Fibroblast of peridontal ligament (primary cell): Measurements from ENCODE around the gene CDK17.
"Not testable (repeated sequence)": the region's sequence is repeated elsewhere in the genome, so short reads cannot be mapped to it uniquely, and the experiment has no call there.

Experiments used
- DNase-seq: peaks from one replicate; pipeline ENCODE4 v3.0.0-alpha.2; 2010; ENCODE audit errors: extremely low read depth

CDK17 gene

DNA sequence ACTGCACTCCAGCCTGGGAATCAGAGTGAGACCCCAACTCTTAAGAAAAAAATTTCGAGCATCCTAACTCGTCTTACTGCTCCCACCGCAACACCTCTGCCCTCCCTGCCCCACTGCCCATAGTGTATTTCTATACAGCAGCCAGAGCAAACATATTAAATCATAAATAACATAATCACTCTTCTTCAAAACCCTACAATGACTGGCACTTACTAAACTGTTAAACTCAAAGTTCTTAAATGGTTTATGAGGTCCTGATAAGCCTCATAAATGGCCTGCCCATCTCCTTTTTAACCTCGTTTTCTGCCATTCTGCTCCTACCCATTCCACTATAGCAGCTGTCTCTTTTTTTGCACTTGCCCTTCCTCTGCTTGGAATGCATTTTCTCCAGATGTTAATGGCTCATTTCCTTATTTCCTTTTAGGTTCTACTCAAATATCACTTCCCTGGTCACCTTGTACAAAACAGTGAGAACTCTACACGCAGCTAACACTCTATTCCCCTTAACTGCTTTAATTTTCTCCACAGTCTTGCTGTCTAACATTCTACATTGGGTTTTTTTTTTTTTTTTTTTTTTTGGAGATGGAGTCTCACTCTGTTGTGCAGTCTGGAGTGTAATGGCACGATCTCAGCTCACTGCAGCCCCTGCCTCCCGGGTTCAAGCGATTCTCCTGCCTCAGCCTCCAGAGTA, 45.2 kb downstream of the CDK17 start:
- DNase-seq, result no peak

GRCh38 chr12:96354326-96354725, 45.9 kb downstream of the CDK17 start:
- DNase-seq, result peak; percentile 65

DNA sequence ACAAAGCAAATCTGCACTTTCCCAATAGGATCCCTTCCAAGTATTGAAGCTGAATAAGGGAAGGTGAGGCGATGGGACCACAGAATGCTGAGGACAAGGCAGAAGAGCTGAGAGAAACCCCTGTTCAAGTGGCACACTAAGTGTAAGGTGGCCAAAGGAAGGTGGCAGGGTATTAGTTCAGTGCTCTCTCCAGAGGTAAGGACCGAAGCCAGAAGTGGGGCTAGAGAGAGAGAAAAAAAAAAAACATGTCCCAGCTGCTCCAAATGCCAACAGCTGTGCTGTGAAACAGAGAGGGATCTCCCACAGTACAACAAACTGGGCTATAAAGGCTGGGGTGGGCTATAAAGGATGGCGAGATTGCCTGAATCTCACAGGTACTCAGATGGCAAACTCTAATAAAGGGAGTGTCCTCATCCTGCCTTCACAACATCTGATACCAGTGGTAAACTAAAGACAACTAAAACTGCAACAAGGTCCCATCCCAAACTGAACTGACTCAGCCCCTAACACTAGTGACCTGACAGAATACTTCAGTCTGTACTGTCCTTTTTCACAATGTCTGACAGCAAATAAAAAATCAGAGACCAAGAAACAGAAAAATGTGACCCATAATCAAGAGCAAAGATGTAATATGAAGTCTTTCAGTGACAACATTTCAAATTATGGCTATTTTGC, 47.9 kb downstream of the CDK17 start:
- DNase-seq, result no peak

GRCh38 chr12:96350982-96351381, 49.3 kb downstream of the CDK17 start:
- DNase-seq, result no peak

- DNase-seq, result no peak
These were observed 53.0 kb downstream of the CDK17 start for GRCh38 chr12:96347130-96347699.

- peak; percentile 39 for DNase-seq
These were observed 53.5 kb downstream of the CDK17 start for GRCh38 chr12:96346716-96347115.

DNA sequence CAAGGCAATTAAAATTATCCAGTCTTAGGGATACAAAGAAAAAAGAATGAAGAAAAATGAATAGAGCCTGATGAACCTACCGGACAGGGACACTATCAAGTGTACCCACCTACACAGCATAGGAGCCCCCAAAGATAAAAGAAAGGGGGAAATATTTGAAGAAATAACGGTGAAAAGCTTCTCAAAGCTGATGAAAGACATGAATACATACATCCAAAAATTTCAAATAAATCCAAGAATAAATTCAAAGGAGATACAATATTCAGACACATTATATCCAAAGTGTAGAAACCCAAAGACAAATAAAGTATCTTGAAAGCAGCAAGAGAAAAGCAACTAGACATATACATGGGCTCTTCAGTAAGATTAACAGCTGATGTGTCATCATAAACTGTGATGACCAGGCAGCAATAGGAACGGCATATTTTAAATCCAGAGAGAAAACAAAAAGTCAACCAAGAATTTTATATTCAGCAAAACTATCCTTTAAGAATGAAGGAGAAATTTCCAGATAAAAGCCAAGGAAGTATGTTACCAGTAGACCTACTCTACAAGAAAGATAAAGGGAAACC, 56.0 kb downstream of the CDK17 start:
- DNase-seq, result no peak

GRCh38 chr12:96343347-96343954, 56.8 kb downstream of the CDK17 start:
- no peak for DNase-seq

DNA sequence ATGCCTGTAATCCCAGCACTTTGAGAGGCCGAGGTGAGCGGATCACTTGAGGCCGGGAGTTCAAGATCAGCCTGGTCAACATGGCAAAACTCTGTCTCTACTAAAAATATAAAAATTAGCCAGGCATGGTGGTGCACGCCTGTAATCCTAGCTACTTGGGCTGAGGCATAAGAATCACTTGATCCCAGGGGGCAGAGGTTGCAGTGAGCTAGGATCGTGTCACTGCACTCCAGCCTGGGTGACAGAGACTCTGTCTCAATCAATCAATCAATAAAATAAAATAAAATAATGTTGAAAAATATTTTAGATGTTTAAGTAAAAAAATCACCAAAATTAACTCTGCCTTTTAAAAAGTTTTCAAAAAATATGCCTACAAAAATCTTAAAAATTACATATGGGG, 60.6 kb downstream of the CDK17 start:
- DNase-seq, result not testable (repeated sequence)

GRCh38 chr12:96338852-96339471, 61.3 kb downstream of the CDK17 start:
- DNase-seq, result no peak

- DNase-seq, result no peak
These were observed 62.3 kb downstream of the CDK17 start for GRCh38 chr12:96337953-96338352.

GRCh38 chr12:96336489-96336888, 63.8 kb downstream of the CDK17 start:
- DNase-seq, result no peak

DNA sequence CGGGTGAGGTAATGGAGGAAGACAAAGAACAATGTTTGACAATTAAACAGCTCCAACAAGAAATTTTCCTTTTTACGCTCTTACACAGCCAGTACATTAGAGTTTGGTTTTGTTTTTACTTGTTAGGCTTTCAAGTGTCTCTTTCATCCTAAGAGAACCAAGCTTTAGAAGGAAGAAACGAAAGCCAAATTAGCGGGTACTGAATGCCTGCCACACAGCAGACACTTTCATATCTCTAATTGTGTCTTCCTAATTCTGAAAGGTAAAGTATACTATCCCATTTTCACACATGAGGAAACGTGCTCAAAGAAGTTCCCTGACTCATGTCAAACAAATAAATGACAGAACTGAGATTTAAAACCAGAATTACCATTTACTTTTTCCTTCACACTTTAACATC, 65.0 kb downstream of the CDK17 start:
- no peak for DNase-seq

GRCh38 chr12:96334502-96334901, 65.7 kb downstream of the CDK17 start:
- DNase-seq, result no peak

GRCh38 chr12:96329545-96329944, 70.7 kb downstream of the CDK17 start:
- no peak for DNase-seq

DNA sequence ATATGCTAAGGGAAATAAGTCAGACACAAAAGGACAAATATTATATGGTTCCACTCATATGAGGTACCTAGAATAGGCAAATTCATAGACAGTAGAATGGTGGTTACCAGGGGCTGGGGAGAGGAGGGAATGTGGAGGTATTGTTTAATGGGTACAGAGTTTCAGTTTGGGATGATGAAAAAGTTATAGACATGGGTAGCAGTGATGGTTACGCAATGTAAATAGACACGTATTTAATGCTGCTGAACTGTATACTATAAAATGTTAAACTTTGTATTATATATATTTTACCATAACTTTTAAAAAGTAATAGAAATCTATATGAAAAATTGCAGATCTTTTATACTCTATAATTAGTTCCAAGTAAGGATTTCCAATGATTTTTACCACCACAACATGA, 71.2 kb downstream of the CDK17 start:
- DNase-seq, result no peak

DNA sequence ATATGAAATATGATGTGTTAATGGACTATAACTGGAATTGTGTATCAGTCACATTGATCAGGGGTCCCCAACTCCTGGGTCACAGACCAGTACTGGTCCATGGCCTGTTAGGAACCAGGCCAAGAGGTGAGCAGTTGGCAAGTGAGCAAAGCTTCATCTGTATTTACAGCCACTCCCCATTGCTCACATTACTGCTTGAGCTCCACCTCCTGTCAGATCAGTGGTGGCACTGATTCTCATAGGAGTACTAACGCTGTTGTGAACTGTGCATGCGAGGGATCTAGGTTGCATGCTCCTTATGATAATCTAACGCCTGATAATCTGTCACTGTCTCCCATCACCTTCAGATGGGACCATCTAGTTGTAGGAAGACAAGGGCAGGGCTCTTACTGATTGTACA, 72.3 kb downstream of the CDK17 start:
- no peak for DNase-seq

DNA sequence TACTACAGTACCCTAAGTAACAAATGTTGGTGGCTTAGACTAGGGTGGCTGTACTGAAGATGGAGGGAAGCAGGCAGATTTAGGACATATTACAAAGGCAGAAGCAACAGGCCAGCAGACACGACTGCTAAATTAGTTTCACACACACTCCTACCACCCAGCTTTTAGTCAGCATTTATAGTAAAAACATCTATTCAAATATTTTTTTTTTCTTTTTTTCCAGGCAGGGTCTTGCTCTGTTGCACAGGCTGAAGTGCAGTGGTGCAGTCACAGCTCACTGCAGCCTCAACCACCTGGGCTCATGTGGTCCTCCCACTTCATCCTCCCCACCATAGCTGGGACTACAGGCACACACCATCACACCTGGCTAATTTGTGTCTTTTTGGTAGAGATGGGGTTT, 72.9 kb downstream of the CDK17 start:
- no peak for DNase-seq

DNA sequence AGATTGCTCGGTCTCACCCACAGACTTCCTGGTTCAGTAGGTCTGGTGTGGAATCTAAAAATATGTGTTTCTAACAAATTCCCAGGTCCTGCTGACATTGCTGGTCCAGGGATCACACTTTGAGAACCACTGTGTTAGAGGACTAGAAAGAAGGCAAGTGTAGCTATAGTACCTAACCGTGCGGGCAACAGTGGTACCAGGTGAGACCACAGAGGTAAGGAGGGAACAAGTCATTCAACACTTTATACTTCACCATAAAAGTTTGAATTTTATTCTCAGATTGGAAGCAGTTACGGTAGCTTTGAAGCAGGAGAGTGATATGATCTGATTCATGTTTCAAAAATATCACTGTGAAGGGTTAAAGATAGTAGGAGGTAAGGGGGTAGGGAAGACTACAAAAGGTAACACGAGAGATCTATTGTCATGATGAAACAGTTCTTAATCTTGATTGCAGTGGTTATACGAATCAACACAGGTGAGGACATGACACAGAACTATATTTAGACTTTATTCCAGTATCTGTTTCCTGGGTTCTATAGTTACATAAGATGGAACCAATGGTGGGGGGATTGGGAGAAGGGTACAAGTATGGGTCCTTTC, 73.5 kb downstream of the CDK17 start:
- no peak for DNase-seq

DNA sequence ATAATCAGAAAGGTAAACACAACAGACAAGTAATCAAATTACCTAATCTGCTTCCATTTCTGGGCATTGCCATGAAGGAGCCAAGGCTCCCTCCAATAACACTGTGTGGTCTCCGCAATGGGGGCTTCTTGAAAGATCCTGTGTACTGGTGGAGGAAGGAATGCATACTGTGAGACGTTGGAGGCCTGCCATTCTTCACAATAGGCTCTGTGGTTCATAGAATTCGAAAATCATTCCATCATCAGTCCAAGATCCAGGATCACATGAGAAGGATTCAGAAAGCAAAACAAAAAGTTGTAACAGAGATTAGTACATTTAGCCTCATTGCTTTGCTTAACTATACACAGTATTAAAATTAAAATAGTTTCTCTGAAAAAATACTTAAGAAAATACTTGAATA, 76.3 kb downstream of the CDK17 start:
- DNase-seq, result peak; percentile 28

DNA sequence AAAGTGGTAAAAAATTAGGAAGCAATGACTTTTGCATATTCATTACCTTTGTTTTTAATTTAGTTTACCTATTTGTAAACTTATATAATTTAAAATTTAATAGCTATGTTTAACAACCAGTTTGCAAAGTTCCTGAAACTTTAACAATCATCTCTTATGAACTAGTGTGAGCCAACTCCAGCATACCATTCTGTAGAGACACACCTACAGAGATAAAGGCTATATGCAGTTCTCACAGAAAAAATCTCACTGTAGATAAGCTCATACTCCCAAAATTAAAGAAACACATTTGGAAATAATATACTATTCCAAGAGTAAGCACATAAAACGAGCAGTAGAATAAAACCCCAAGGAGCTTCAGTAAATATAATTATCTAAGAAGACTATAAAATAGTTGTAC, 77.5 kb downstream of the CDK17 start:
- no peak for DNase-seq

DNA sequence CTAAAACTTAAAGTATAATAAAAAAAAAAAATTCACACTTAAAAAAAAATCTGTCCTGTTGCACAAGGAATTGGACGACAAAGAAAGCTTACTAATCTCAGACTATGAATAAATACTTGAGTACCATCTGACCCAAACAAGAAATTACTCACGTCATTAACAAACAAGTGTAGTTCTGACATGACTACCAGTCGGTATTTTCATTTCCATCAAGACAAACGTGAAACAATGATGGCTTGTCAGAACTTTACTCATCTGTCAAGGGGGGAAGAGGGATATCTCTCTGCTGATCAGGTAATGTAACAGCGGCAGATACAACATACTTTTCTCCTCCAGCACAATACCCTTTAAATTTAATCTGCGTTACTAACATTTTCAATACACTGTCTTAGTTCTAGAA, 78.3 kb downstream of the CDK17 start:
- DNase-seq, result no peak
